ENCODE results near the gene B4GALNT1.

DNA sequence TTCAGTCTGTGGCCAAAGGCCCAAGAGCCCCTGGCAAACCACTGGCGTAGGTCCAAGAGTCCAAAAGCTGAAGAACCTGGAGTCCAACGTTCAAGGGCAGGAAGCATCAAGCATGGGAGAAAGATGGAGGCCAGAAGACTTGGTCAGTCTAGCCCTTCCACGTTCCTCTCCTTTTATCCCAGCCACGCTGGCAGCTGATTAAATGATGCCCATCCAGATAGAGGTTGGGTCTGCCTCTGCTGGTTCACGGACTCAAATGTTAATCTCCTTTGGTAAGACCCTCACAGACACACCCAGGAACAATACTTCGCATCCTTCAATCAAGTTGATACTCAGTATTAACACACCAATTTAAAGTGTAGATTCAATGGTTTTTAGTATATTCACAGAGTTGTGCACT, 39.8 kb upstream of the B4GALNT1 start:
- TF ChIP-seq BCL11A (IDR thresholded peaks at IDR 0.05; ENCODE audit: low read depth, low read length) = no peak
- TF ChIP-seq, protein P1, sequence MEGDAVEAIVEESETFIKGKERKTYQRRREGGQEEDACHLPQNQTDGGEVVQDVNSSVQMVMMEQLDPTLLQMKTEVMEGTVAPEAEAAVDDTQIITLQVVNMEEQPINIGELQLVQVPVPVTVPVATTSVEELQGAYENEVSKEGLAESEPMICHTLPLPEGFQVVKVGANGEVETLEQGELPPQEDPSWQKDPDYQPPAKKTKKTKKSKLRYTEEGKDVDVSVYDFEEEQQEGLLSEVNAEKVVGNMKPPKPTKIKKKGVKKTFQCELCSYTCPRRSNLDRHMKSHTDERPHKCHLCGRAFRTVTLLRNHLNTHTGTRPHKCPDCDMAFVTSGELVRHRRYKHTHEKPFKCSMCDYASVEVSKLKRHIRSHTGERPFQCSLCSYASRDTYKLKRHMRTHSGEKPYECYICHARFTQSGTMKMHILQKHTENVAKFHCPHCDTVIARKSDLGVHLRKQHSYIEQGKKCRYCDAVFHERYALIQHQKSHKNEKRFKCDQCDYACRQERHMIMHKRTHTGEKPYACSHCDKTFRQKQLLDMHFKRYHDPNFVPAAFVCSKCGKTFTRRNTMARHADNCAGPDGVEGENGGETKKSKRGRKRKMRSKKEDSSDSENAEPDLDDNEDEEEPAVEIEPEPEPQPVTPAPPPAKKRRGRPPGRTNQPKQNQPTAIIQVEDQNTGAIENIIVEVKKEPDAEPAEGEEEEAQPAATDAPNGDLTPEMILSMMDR (IDR thresholded peaks at IDR 0.05 in 2 of 3, conservative IDR thresholded peaks at IDR 0.05 in 1 of 3; ENCODE audit: control insufficient read depth in 2 of 3, extremely low read depth in 1 of 3, insufficient read depth in 1 of 3, low read depth in 3 of 3, low read length in 3 of 3) = no peak
- TF ChIP-seq NRF1 (conservative IDR thresholded peaks at IDR 0.05; ENCODE audit: low read depth, low read length) = no peak
- TF ChIP-seq, protein P2, sequence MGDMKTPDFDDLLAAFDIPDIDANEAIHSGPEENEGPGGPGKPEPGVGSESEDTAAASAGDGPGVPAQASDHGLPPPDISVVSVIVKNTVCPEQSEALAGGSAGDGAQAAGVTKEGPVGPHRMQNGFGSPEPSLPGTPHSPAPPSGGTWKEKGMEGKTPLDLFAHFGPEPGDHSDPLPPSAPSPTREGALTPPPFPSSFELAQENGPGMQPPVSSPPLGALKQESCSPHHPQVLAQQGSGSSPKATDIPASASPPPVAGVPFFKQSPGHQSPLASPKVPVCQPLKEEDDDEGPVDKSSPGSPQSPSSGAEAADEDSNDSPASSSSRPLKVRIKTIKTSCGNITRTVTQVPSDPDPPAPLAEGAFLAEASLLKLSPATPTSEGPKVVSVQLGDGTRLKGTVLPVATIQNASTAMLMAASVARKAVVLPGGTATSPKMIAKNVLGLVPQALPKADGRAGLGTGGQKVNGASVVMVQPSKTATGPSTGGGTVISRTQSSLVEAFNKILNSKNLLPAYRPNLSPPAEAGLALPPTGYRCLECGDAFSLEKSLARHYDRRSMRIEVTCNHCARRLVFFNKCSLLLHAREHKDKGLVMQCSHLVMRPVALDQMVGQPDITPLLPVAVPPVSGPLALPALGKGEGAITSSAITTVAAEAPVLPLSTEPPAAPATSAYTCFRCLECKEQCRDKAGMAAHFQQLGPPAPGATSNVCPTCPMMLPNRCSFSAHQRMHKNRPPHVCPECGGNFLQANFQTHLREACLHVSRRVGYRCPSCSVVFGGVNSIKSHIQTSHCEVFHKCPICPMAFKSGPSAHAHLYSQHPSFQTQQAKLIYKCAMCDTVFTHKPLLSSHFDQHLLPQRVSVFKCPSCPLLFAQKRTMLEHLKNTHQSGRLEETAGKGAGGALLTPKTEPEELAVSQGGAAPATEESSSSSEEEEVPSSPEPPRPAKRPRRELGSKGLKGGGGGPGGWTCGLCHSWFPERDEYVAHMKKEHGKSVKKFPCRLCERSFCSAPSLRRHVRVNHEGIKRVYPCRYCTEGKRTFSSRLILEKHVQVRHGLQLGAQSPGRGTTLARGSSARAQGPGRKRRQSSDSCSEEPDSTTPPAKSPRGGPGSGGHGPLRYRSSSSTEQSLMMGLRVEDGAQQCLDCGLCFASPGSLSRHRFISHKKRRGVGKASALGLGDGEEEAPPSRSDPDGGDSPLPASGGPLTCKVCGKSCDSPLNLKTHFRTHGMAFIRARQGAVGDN (IDR thresholded peaks at IDR 0.05) = no peak
- no peak for TF ChIP-seq POLR2A (IDR thresholded peaks at IDR 0.05; ENCODE audit: low read depth, low read length)
- TF ChIP-seq POLR2AphosphoS5 (IDR thresholded peaks at IDR 0.05; ENCODE audit: low read length) = no peak
- TF ChIP-seq EZH2 (IDR thresholded peaks at IDR 0.05; ENCODE audit: borderline replicate concordance, control insufficient read depth, low read depth, low read length) = no peak
- no peak for TF ChIP-seq EP300 (IDR thresholded peaks at IDR 0.05; ENCODE audit: borderline replicate concordance in 1 of 2, control insufficient read depth in 1 of 2, low read depth in 2 of 2, low read length in 2 of 2)
